CD4-positive, alpha-beta T cell treated with Interleukin-1 beta for 1 hour (primary cell): ENCODE results near the gene DNLZ.

Experiments
- DNase-seq, 2 donors: peaks; one replicate each; pipeline ENCODE4 v3.0.0-alpha.2; 2020 to 2022

The DNLZ gene

GRCh38 chr9:136374183-136374575 is 10.6 kb upstream of the DNLZ start:
- DNase-seq, result no peak

GRCh38 chr9:136373300-136374182 is 10.0 kb upstream of the DNLZ start, which contains the start of gene CARD9:
CARD9 (minus strand) TSS chr9:136373669; CDS start chr9:136372078, 1,591 bp downstream.
- peak in 1 of 2 donors; percentile 50 for DNase-seq

GRCh38 chr9:136372561-136373299 is 9.2 kb upstream of the DNLZ start:
- peak in 1 of 2 donors; percentile 57 for DNase-seq

- no peak for DNase-seq
Measured at GRCh38 chr9:136372006-136372405, 8.5 kb upstream of the DNLZ start.

- no peak for DNase-seq
Measured at GRCh38 chr9:136371533-136371880, 8.0 kb upstream of the DNLZ start.

- no peak for DNase-seq
Measured at GRCh38 chr9:136370687-136371532, 7.4 kb upstream of the DNLZ start.

- no peak for DNase-seq
Measured at GRCh38 chr9:136370037-136370436, 6.5 kb upstream of the DNLZ start.

GRCh38 chr9:136368190-136368589 is 4.6 kb upstream of the DNLZ start:
- DNase-seq, result no peak

- DNase-seq, result no peak
Measured at GRCh38 chr9:136367296-136368145, 4.0 kb upstream of the DNLZ start.

- no peak for DNase-seq
Measured at GRCh38 chr9:136366826-136367225, 3.3 kb upstream of the DNLZ start.

GRCh38 chr9:136365775-136366222 is 2.3 kb upstream of the DNLZ start:
- DNase-seq, result peak in 1 of 2 donors; percentile 21

- no peak for DNase-seq
Measured at GRCh38 chr9:136364942-136365774, 1.6 kb upstream of the DNLZ start.

GRCh38 chr9:136363949-136364748 is 605 bp upstream of the DNLZ start:
- DNase-seq, result no peak

- DNase-seq, result no peak
Measured at GRCh38 chr9:136362450-136362784, 1.1 kb downstream of the DNLZ start.

GRCh38 chr9:136361754-136362449 is 1.6 kb downstream of the DNLZ start:
- DNase-seq, result no peak

GRCh38 chr9:136361047-136361753 is 2.3 kb downstream of the DNLZ start:
- DNase-seq, result no peak

- no peak for DNase-seq
Measured at GRCh38 chr9:136359774-136360718, 3.5 kb downstream of the DNLZ start.

- no peak for DNase-seq
Measured at GRCh38 chr9:136358888-136359287, 4.7 kb downstream of the DNLZ start.
